Nephron (organoid): ENCODE measurements around the gene CBX1.

Experiments
- H3K27ac Mint-ChIP-seq, 3 experiments: 2 replicates each; pipeline ENCODE4 v1.8.0; 2020; ENCODE audit warnings: mixed read lengths in 3 of 3, mild to moderate bottlenecking in 2 of 3, moderate library complexity in 1 of 3
- H3K27me3 Mint-ChIP-seq: 2 replicates; pipeline ENCODE4 v1.8.0; 2021; ENCODE audit warnings: low read depth, mild to moderate bottlenecking, moderate library complexity, mixed read lengths
- H3K36me3 Mint-ChIP-seq: 2 replicates; pipeline ENCODE4 v1.8.0; 2020; ENCODE audit warnings: low read depth, mixed read lengths
- H3K4me1 Mint-ChIP-seq: 2 replicates; pipeline ENCODE4 v1.8.0; 2020; ENCODE audit warnings: mixed read lengths
- H3K4me3 Mint-ChIP-seq, 3 experiments: 2 replicates each; pipeline ENCODE4 v1.8.0; 2020; ENCODE audit warnings: mild to moderate bottlenecking in 3 of 3, mixed read lengths in 3 of 3, moderate library complexity in 2 of 3
- H3K9me3 Mint-ChIP-seq: 2 replicates; pipeline ENCODE4 v1.8.0; 2020; ENCODE audit warnings: mixed read lengths
- TF ChIP-seq, protein P1 (sequence below), 3 experiments: fragments of 200-600 bp; sonication (generic); IDR thresholded peaks; one replicate each; pipeline ENCODE4 v1.5.0; 2021; ENCODE audit warnings: antibody characterized with exemption in 3 of 3; ENCODE audit not compliant: unreplicated experiment in 3 of 3

CBX1 gene

DNA sequence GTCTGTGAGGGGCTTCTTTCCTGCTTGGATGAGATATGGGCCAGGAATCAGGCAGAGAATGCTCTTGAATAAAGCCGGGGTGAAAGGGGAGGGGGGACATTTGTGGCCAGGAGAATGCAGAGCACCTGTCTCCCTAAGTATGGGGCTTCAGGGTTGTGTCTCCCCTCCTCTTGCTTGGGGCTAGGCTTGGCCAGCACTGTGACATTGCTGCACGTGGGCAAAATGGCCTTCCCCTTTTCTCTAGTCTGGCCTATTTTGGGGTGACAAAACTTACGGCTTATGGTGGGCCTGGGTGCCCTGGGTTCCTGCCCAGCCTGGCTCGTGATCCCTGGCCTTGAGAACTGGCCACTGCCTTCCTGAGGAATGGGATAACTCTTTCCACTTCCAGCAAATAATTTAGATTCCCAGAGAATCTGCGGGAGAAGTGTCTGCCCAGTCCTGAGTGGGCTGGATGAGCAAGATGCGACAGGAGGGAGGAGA is 47.5 kb downstream of the CBX1 start:
- H3K27me3 Mint-ChIP-seq, result peaks cover 3% of the 10 kb centered on the region
- H3K4me1 Mint-ChIP-seq, result peaks cover 73% of the 10 kb centered on the region
- peaks cover 52% of the 10 kb centered on the region for H3K36me3 Mint-ChIP-seq
- H3K4me3 Mint-ChIP-seq, result peak overlapping the region; percentile 90 to 97 (median 92)
- no peaks in the 10 kb centered on the region for H3K9me3 Mint-ChIP-seq
- TF ChIP-seq, protein P1, sequence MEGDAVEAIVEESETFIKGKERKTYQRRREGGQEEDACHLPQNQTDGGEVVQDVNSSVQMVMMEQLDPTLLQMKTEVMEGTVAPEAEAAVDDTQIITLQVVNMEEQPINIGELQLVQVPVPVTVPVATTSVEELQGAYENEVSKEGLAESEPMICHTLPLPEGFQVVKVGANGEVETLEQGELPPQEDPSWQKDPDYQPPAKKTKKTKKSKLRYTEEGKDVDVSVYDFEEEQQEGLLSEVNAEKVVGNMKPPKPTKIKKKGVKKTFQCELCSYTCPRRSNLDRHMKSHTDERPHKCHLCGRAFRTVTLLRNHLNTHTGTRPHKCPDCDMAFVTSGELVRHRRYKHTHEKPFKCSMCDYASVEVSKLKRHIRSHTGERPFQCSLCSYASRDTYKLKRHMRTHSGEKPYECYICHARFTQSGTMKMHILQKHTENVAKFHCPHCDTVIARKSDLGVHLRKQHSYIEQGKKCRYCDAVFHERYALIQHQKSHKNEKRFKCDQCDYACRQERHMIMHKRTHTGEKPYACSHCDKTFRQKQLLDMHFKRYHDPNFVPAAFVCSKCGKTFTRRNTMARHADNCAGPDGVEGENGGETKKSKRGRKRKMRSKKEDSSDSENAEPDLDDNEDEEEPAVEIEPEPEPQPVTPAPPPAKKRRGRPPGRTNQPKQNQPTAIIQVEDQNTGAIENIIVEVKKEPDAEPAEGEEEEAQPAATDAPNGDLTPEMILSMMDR (IDR thresholded peaks at IDR 0.05; ENCODE audit: unreplicated experiment in 3 of 3), result no peak
- H3K27ac Mint-ChIP-seq, result peak overlapping the region; percentile 98 to 99 (median 99)

DNA sequence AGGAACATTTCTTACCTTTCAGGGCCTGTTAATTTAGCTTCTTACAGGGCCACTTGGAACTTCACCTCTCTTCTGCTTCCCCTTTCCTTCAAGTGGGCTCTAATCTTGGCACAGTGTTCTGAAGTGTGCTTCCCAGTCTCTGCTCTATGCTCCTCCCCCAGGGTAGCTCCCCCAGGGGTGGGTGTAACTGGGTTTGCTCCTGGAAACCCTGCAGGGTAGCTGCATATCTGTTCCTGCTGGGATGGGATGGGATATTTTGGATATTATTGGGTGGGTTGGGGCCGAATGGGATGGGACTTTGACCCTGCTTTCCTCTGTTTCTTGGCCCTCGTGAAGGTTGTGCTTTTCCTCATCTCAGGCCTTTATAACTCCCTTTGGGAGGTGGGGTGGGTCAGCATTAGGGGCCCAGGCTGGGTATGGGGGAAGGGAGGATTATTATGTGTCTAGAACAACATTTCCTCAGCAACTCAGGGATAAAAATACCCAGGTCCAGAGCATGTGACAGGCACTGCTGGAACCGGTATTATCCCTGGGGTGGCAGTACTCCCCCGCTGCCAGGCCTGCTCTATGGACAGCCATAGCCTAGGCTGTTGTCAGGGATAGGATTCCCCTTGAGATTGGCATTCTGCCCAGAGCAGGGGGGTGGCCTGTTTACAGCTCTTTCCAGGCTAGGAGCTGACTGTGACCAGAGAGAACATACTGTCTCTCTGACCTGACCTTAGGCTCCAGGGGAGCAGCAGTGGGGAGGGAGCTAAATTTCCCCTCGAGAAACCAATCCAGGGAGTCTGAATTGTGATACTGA is 48.1 kb downstream of the CBX1 start:
- H3K4me3 Mint-ChIP-seq, result peak overlapping the region; percentile 90 to 97 (median 92)
- no peaks in the 10 kb centered on the region for H3K9me3 Mint-ChIP-seq
- H3K36me3 Mint-ChIP-seq, result peaks cover 46% of the 10 kb centered on the region
- peaks cover 3% of the 10 kb centered on the region for H3K27me3 Mint-ChIP-seq
- peak overlapping the region; percentile 98 to 99 (median 99) for H3K27ac Mint-ChIP-seq
- H3K4me1 Mint-ChIP-seq, result peaks cover 75% of the 10 kb centered on the region
- TF ChIP-seq, protein P1 (IDR thresholded peaks at IDR 0.05; ENCODE audit: unreplicated experiment in 3 of 3), result no peak

DNA sequence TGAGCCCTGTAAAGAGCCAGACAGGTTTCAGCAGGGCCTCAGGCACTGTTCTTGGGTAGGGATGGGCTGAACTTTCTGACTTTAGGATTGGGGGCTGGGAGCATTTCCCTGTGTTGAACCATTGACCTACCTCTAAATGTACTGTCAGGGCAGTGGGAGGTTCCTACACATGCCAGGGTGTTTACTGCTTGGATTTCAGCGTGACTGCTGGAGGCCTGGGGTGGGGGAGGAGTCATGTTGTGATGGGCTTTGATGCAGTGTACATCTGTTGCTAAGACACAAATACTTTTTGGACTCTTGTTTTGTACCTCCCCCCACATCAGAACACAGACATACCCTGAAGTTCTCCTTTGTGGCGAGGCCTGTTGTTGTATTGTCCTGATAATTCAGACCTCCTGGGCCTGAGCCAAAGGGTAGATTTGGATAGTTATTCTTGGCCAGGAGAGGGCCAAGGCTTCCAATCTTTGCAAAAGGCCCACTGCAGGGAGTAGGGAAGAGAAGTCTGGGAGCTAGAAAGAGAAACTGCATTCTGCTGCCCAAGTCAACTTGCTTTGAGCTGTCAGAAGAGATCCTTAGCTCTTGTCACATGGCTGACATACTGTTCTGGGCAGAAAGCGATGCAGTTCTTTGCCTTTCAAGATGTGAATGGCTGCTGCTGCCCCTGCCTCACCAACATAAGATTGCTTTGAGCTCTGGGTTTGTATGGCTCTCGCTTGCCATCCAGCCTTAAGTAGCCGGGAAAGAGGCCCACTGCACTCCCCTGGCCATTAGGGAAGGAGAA is 49.4 kb downstream of the CBX1 start:
- Mint-ChIP-seq H3K27me3 (peaks cover 3% of the 10 kb centered on the region), H3K9me3 (no peaks in the 10 kb centered on the region), H3K4me3 (peak overlapping the region; percentile 90 to 97 (median 92)), H3K27ac (peak overlapping the region; percentile 98 to 99 (median 99)), H3K4me1 (peaks cover 80% of the 10 kb centered on the region), H3K36me3 (peaks cover 33% of the 10 kb centered on the region)
- TF ChIP-seq, protein P1 (IDR thresholded peaks at IDR 0.05; ENCODE audit: unreplicated experiment in 3 of 3), result no peak

DNA sequence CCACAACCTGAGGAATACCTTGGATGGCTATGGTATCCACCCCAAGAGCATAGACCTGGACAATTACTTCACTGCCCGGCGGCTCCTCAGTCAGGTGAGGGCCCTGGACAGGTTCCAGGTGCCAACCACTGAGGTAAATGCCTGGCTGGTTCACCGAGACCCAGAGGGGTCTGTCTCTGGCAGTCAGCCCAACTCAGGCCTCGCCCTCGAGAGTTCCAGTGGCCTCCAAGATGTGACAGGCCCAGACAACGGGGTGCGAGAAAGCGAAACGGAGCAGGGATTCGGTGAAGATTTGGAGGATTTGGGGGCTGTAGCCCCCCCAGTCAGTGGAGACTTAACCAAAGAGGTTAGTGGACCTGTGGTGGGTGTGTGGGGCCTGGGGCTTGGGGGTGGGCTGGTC is 50.0 kb downstream of the CBX1 start:
- H3K4me1 Mint-ChIP-seq, result peaks cover 81% of the 10 kb centered on the region

DNA sequence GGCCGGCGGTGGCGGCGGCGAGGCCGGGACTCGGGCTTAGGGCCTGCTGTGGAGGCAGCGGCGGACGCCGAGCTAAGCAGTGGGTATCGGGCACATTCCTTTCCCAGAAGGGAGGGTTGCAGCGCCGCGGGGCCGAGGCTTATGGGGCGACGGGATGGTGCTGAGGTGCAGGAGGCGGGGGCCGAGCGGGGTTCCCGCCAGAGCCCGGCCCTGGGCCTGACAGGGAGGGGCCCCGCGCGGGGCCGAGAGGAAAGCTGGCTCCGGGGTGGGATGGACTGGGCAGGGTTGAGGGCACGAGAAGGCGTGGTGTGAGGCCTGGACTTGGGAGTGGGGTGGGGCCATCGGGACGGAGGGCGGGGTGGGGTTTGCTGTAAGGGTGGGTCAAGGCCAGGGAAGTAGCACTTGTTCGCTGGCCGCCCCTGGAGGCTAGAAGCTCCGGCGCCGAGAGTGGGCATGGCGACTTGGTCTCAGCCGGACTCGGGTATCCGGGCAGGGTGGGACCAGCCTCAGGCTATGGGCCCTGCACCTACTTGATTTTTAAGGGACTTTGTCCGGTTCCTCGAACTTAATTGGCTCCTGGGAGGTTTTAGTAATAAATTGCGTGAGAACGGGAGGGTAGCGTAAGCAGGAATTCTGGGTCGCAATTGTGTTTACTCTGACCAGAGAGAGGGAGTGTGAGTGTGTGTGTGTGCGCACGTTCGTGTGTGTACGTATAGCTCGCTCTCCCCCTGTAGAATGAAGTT is 52.7 kb downstream of the CBX1 start:
- TF ChIP-seq, protein P1 (IDR thresholded peaks at IDR 0.05; ENCODE audit: unreplicated experiment in 3 of 3), result no peak

More for the DNA sequence above, 50.0 kb downstream of the CBX1 start:
- H3K9me3 Mint-ChIP-seq, result no peaks in the 10 kb centered on the region
- H3K36me3 Mint-ChIP-seq, result peaks cover 27% of the 10 kb centered on the region
- H3K27ac Mint-ChIP-seq, result peak overlapping the region; percentile 98 to 99 (median 99)
- H3K4me3 Mint-ChIP-seq, result peak overlapping the region; percentile 90 to 97 (median 92)
- peaks cover 3% of the 10 kb centered on the region for H3K27me3 Mint-ChIP-seq
- TF ChIP-seq, protein P1 (IDR thresholded peaks at IDR 0.05; ENCODE audit: unreplicated experiment in 3 of 3), result no peak

More for the DNA sequence above, 52.7 kb downstream of the CBX1 start:
- Mint-ChIP-seq H3K36me3 (peaks cover 23% of the 10 kb centered on the region), H3K27ac (peak overlapping the region; percentile 98 to 99 (median 99)), H3K4me3 (peak overlapping the region; percentile 90 to 97 (median 92)), H3K9me3 (no peaks in the 10 kb centered on the region), H3K27me3 (no peaks in the 10 kb centered on the region), H3K4me1 (peaks cover 67% of the 10 kb centered on the region)
